Endothelial cell of umbilical vein (primary cell): ENCODE data around the gene AP3S2. TPM values are rescaled to one million over a fixed set of nuclear protein-coding genes. Genes with fewer than 3 reads are reported as not detected.
A peak's percentile ranks its signal among the peaks of the same experiment; 100 is the strongest.

Experiments used
- BruUV-seq: library from RNA; stranded (reverse); fragments of 400-500 nt; replicated peaks from 2 replicates; lab custom pipeline; 2021; lab: Mats Ljungman, UMichigan
- CTCF ChIA-PET: fragments of 300-600, 350-600 bp; sonication (Branson Sonifier 250); formaldehyde crosslinking; loops from one replicate; lab custom pipeline; 2021; ENCODE audit warnings: antibody characterized with exemption, inconsistent platforms; lab: Charles Lee
- POLR2A ChIA-PET: fragments of 300-600, 350-600 bp; sonication (Branson Sonifier 250); formaldehyde crosslinking; loops from one replicate; lab custom pipeline; 2021; ENCODE audit warnings: antibody characterized with exemption, inconsistent platforms; lab: Charles Lee
- DNase-seq: peaks from one replicate; pipeline ENCODE4 v3.0.0-alpha.2; 2011; ENCODE audit warnings: low read depth, low spot score
- FAIRE-seq: peaks from 2 replicates; lab custom pipeline; 2011; peaks lifted over from hg19 to GRCh38; lab: Jason Lieb, UNC
- H2AFZ ChIP-seq: 2 replicates; pipeline ENCODE4 v1.6.0; 2012; ENCODE audit warnings: low read depth, low read length, control low read depth, inconsistent platforms
- H3K27ac ChIP-seq: 2 replicates; pipeline ENCODE4 v1.5.1; 2011; ENCODE audit warnings: low read depth, mild to moderate bottlenecking, control low read depth, low read length, moderate library complexity; ENCODE audit not compliant: insufficient read depth
- H3K27me3 ChIP-seq, 2 experiments: 2 replicates each; pipeline versions ENCODE4 v1.6.0 to v1.6.1; 2011; ENCODE audit warnings: low read length in 2 of 2, mixed read lengths in 1 of 2; ENCODE audit not compliant: control insufficient read depth in 2 of 2, insufficient read depth in 2 of 2
- H3K36me3 ChIP-seq, 2 experiments: 2 replicates in 1 of 2; 3 replicates in 1 of 2; pipeline ENCODE4 v1.5.1; 2011; ENCODE audit warnings: low read length in 2 of 2, mild to moderate bottlenecking in 1 of 2, moderate library complexity in 1 of 2; ENCODE audit not compliant: control insufficient read depth in 2 of 2, insufficient read depth in 2 of 2; ENCODE audit errors: extremely low read depth in 1 of 2
- H3K4me1 ChIP-seq: 3 replicates; pipeline ENCODE4 v1.5.1; 2011; ENCODE audit warnings: mild to moderate bottlenecking, low read length; ENCODE audit not compliant: control insufficient read depth, insufficient read depth; ENCODE audit errors: extremely low read depth
- H3K4me2 ChIP-seq: 2 replicates; pipeline ENCODE4 v1.6.1; 2011; ENCODE audit warnings: low read length, control low read depth, mixed read lengths; ENCODE audit not compliant: insufficient read depth
- H3K4me3 ChIP-seq, 3 experiments: fragments of 200-600 bp in 1 of 3; sonication (generic), shearing (Covaris generic) in 1 of 3; replicated peaks in 1 of 3; 2 replicates each; pipeline ENCODE4 v1.5.1; 2011 to 2016; ENCODE audit warnings: control low read depth in 3 of 3, low read length in 3 of 3, mild to moderate bottlenecking in 2 of 3, inconsistent platforms in 1 of 3, low read depth in 1 of 3, moderate library complexity in 1 of 3; ENCODE audit not compliant: insufficient read depth in 1 of 3
- H3K79me2 ChIP-seq: 2 replicates; pipeline ENCODE4 v1.6.0; 2012; ENCODE audit warnings: low read length, inconsistent platforms; ENCODE audit not compliant: control insufficient read depth, insufficient read depth
- H3K9ac ChIP-seq: replicated peaks from 2 replicates; pipeline ENCODE3; 2011; ENCODE audit warnings: low read length, control low read depth; ENCODE audit not compliant: insufficient read depth; ENCODE audit errors: extremely low read depth
- H3K9me1 ChIP-seq: replicated peaks from 3 replicates; pipeline ENCODE4 v1.6.0; 2011; ENCODE audit warnings: mild to moderate bottlenecking, low read length; ENCODE audit not compliant: control insufficient read depth, insufficient read depth; ENCODE audit errors: extremely low read depth
- H3K9me3 ChIP-seq: replicated peaks from 2 replicates; pipeline ENCODE4 v1.5.1; 2012; ENCODE audit warnings: low read length, inconsistent platforms; ENCODE audit not compliant: control insufficient read depth, insufficient read depth
- H4K20me1 ChIP-seq: replicated peaks from 2 replicates; pipeline ENCODE3; 2011; ENCODE audit warnings: mild to moderate bottlenecking, low read length; ENCODE audit not compliant: control insufficient read depth, insufficient read depth; ENCODE audit errors: extremely low read depth
- CTCF ChIP-seq, 2 donors: IDR thresholded peaks; 1 replicate in 1 of 2; 2 replicates in 1 of 2; pipeline ENCODE4 v1.5.1; 2011; ENCODE audit warnings: low read length in 2 of 2, mild to moderate bottlenecking in 2 of 2, moderate library complexity in 2 of 2, control low read depth in 1 of 2, inconsistent platforms in 1 of 2, low read depth in 1 of 2; ENCODE audit not compliant: insufficient read depth in 1 of 2; ENCODE audit errors: extremely low read depth in 1 of 2
- EZH2 ChIP-seq: IDR thresholded peaks from 2 replicates; pipeline ENCODE4 v1.6.1; 2012; ENCODE audit warnings: borderline replicate concordance, low read depth, mild to moderate bottlenecking, moderate library complexity, low read length, inconsistent platforms; ENCODE audit not compliant: severe bottlenecking
- FOS ChIP-seq: IDR thresholded peaks from 2 replicates; pipeline ENCODE4 v1.6.1; 2011; ENCODE audit warnings: mild to moderate bottlenecking, low read length, moderate library complexity, borderline replicate concordance; ENCODE audit not compliant: insufficient read depth
- GATA2 ChIP-seq: IDR thresholded peaks from 2 replicates; pipeline ENCODE4 v1.7.0; 2011; ENCODE audit warnings: low read depth, mild to moderate bottlenecking, moderate library complexity, mixed read lengths, low read length; ENCODE audit not compliant: insufficient read length, insufficient read depth
- POLR2A ChIP-seq: IDR thresholded peaks from 2 replicates; pipeline ENCODE4 v1.6.1; 2012; ENCODE audit warnings: low read depth, mild to moderate bottlenecking, control low read depth, low read length
- dilution Hi-C: fragments of 300-500 bp; cut with MboI; formaldehyde crosslinking; loops from one replicate; pipeline ENCODE4 v1.15.0; 2019; ENCODE audit warnings: low sequenced_read_pairs; ENCODE audit not compliant: extremely low pct_ligation_motif_present
- intact Hi-C: fragments of 100-400 bp; cut with micrococcal nuclease; formaldehyde crosslinking; loops from one replicate; pipeline ENCODE4 v1.10.0; 2022
- polyA plus RNA-seq, 4 experiments: library from polyadenylated mRNA; depleted of rRNA in 3 of 4; stranded (reverse) in 3 of 4; unstranded in 1 of 4; fragments of >200 nt; gene quantifications; 2 replicates each; pipeline versions ENCODE4 v1.2.1 to v1.2.3, GENCODE V29; 2011 to 2012; ENCODE audit warnings: missing spikeins in 1 of 4
- total RNA-seq: library from RNA; stranded (reverse); gene quantifications from 2 replicates; pipeline ENCODE4 v1.2.3, GENCODE V29; 2021

The AP3S2 gene
- total and polyA plus RNA-seq, 2 donors (not counting 3 experiments of a cell fraction or from before 2014, with no cell fraction given) = 14.6 to 31.1 TPM

- FAIRE-seq (peak; percentile 28), DNase-seq (no peak)
- no peak overlapping the region for H3K4me3 ChIP-seq
- no peaks in the 10 kb centered on the region for H3K79me2 ChIP-seq
- no peaks in the 10 kb centered on the region for H3K9me1 ChIP-seq
- peaks cover 5% of the 10 kb centered on the region for H3K4me1 ChIP-seq
- no peaks in the 10 kb centered on the region for H3K9me3 ChIP-seq
- H3K27me3 ChIP-seq = no peaks in the 10 kb centered on the region
- no peak overlapping the region for H3K9ac ChIP-seq
- H3K27ac ChIP-seq = no peak overlapping the region
- H3K36me3 ChIP-seq = peaks cover 0 to 3% of the 10 kb centered on the region in 2 experiments
- no peak for TF ChIP-seq EZH2
- TF ChIP-seq CTCF (IDR thresholded peaks at IDR 0.05; ENCODE audit: extremely low read depth in 1 of 2, insufficient read depth in 1 of 2, low read depth in 1 of 2, low read length in 2 of 2) = no peak
- no peak for TF ChIP-seq POLR2A
- no peak for TF ChIP-seq GATA2
- no peak for TF ChIP-seq FOS
- no peaks in the 10 kb centered on the region for H4K20me1 ChIP-seq
- POLR2A ChIA-PET = no interaction called here
- dilution Hi-C loops (no loop called here), intact Hi-C loops (no loop called here)
- CTCF ChIA-PET = interaction anchor here (0.7 to 3.0 kb wide), 7 partner anchors 10 to 68 kb away, joined by 3 to 16 read pairs (median 3); no protein-coding TSS in a partner anchor
- no TSS peak for BruUV-seq
- no peak overlapping the region for H3K4me2 ChIP-seq
- no peak overlapping the region for H2AFZ ChIP-seq
Observed at GRCh38 chr15:89828281-89829145, 65.3 kb downstream of the AP3S2 start.
